ENCODE data around the gene MATK. TPM values are rescaled to one million over a fixed set of nuclear protein-coding genes. Genes with fewer than 3 reads are reported as not detected.

The MATK gene
- total and polyA plus RNA-seq, 7 donors, result 0.16 to 0.68 (median 0.32) TPM

DNA sequence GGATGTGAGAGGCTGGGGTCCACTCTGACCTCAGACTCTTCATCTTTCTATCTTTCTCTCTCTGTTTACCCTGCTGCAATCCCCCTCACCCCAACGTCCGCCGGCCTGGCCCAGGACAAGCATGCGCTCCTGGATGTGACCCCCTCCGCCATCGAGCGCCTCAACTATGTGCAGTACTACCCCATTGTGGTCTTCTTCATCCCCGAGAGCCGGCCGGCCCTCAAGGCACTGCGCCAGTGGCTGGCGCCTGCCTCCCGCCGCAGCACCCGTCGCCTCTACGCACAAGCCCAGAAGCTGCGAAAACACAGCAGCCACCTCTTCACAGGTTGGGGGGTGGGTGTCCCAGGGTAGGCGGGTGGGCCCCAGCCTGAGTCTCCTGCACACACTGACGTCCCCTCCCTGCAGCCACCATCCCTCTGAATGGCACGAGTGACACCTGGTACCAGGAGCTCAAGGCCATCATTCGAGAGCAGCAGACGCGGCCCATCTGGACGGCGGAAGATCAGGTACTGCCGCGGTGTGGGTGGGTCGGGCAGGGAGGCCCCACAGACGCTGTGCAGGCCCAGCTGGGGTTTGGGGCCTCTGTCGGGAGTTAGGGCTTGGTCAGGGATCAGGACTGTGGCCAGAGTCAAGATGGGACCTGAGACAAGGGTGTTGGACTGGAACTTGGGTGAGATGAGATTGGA lies 39.7 kb downstream of the MATK start:
- intact Hi-C loops (cut with DNase I), result no loop called here
- ATAC-seq, result no peak
- DNase-seq, result no peak
- Histone ChIP-seq H3K4me3 (no peak overlapping the region), H3K27me3 (ENCODE audit: insufficient read depth in 3 of 3, low read length in 2 of 3) (peaks cover 0 to 7% (median 0%) of the 10 kb centered on the region in 3 donors), H3K4me1 (no peaks in the 10 kb centered on the region), H3K36me3 (ENCODE audit: insufficient read depth in 1 of 2, low read depth in 1 of 2) (peaks cover 3 to 25% of the 10 kb centered on the region in 2 donors), H3K9me3 (no peaks in the 10 kb centered on the region), H3K27ac (no peak overlapping the region)
- 57 to 63% (median 62%) methylated on average over 31 of the region's 31 CpGs for WGBS, 3 donors
- TF ChIP-seq CTCF (IDR thresholded peaks at IDR 0.05), result no peak

DNA sequence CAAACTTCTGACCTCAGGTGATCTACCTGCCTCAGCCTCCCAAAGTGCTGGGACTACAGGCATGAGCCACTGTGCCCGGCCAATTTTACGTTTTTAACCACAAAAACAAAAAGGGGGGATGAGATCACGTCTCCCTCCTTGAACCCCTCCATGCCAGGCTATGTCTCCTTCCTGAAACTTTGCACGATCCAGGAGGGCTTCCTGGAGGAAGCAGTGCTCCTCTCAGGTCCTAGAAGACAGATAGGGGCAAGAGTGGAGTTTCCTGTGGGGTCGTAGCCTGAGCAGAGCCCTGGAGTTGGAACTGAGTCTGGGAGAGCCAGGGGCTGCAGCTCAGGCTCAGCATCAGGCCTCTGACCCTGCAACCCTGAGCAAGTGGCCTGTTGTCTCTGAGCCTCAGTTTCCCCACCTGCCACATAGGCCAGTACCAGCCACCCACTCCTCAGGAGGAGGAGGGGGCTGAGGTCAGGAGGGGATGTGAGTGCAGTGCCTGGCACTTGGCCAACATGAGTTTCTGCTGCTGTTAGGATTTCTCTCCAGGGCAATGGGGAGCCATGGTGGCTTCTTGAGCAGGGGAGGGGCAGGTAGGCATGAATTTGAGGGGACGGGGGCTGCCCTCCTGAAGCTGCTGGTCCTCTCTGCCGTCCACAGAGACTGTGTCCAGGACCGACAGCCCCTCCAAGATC lies 40.7 kb downstream of the MATK start:
- no peaks in the 10 kb centered on the region for H3K9me3 ChIP-seq
- peaks cover 0 to 7% (median 0%) of the 10 kb centered on the region in 3 donors for H3K27me3 ChIP-seq (ENCODE audit: insufficient read depth in 3 of 3, low read length in 2 of 3)
- H3K4me1 ChIP-seq, result no peaks in the 10 kb centered on the region
- no peak for ATAC-seq
- no peak overlapping the region for H3K27ac ChIP-seq
- no peak overlapping the region for H3K4me3 ChIP-seq
- peaks cover 3 to 15% of the 10 kb centered on the region in 2 donors for H3K36me3 ChIP-seq (ENCODE audit: insufficient read depth in 1 of 2, low read depth in 1 of 2)
- TF ChIP-seq CTCF (IDR thresholded peaks at IDR 0.05), result no peak
- 56 to 66% (median 62%) methylated on average over 8 of the region's 8 CpGs for WGBS, 3 donors
- DNase-seq, result no peak
- intact Hi-C loops (cut with DNase I), result no loop called here

- TF ChIP-seq CTCF (IDR thresholded peaks at IDR 0.05), result no peak
- ATAC-seq (no peak), DNase-seq (no peak)
- Histone ChIP-seq H3K27me3 (ENCODE audit: insufficient read depth in 3 of 3, low read length in 2 of 3) (peaks cover 0 to 7% (median 0%) of the 10 kb centered on the region in 3 donors), H3K36me3 (ENCODE audit: insufficient read depth in 1 of 2, low read depth in 1 of 2) (no peaks in the 10 kb centered on the region), H3K4me3 (no peak overlapping the region), H3K4me1 (no peaks in the 10 kb centered on the region), H3K9me3 (no peaks in the 10 kb centered on the region), H3K27ac (no peak overlapping the region)
- 91 to 95% (median 94%) methylated on average over 2 of the region's 2 CpGs for WGBS, 3 donors
- intact Hi-C loops (cut with DNase I), result no loop called here
Measured at GRCh38 chr19:3743486-3743885, 42.7 kb downstream of the MATK start.

- no peaks in the 10 kb centered on the region for H3K9me3 ChIP-seq
- DNase-seq, result no peak
- H3K36me3 ChIP-seq (ENCODE audit: insufficient read depth in 1 of 2, low read depth in 1 of 2), result no peaks in the 10 kb centered on the region
- no peak overlapping the region for H3K4me3 ChIP-seq
- H3K4me1 ChIP-seq, result no peaks in the 10 kb centered on the region
- no peak overlapping the region for H3K27ac ChIP-seq
- TF ChIP-seq CTCF (IDR thresholded peaks at IDR 0.05), result no peak
- 84 to 88% (median 85%) methylated on average over 24 of the region's 24 CpGs for WGBS, 3 donors
- no peaks in the 10 kb centered on the region for H3K27me3 ChIP-seq (ENCODE audit: insufficient read depth in 3 of 3, low read length in 2 of 3)
- intact Hi-C loops (cut with DNase I), result no loop called here
- ATAC-seq, result no peak
Measured at GRCh38 chr19:3740431-3740830, 45.8 kb downstream of the MATK start.
